SW480 (cell line): ENCODE data around the gene ATP1A2.

Experiments used
- DNase-seq: peaks from one replicate; pipeline ENCODE4 v3.0.0-alpha.2; 2016; ENCODE audit warnings: low spot score

ATP1A2 gene

GRCh38 chr1:160171980-160172379, 56.4 kb downstream of the ATP1A2 start:
- no peak for DNase-seq

GRCh38 chr1:160177231-160177630, 61.7 kb downstream of the ATP1A2 start:
- DNase-seq = no peak

GRCh38 chr1:160177667-160178066, 62.1 kb downstream of the ATP1A2 start:
- no peak for DNase-seq

- DNase-seq = no peak
Observed at GRCh38 chr1:160178731-160179130, 63.2 kb downstream of the ATP1A2 start.

- no peak for DNase-seq
Observed at GRCh38 chr1:160179336-160179735, 63.8 kb downstream of the ATP1A2 start.

GRCh38 chr1:160186246-160186645, 70.7 kb downstream of the ATP1A2 start:
- DNase-seq = no peak

- no peak for DNase-seq
Observed at GRCh38 chr1:160186729-160187128, 71.2 kb downstream of the ATP1A2 start.

- DNase-seq = no peak
Observed at GRCh38 chr1:160187407-160187806, 71.8 kb downstream of the ATP1A2 start.

- DNase-seq = no peak
Observed at GRCh38 chr1:160188341-160188740, 72.8 kb downstream of the ATP1A2 start.

- no peak for DNase-seq
Observed at GRCh38 chr1:160189649-160190625, 74.4 kb downstream of the ATP1A2 start, which contains the start of gene CASQ1. TSS of gene CASQ1 (plus strand) at chr1:160190575. CDS start at chr1:160190752, 177 bp downstream.

- no peak for DNase-seq
Observed at GRCh38 chr1:160191756-160192155, 76.2 kb downstream of the ATP1A2 start.

GRCh38 chr1:160192234-160192633, 76.7 kb downstream of the ATP1A2 start:
- no peak for DNase-seq
